KMS-11 (cell line): Measurements from ENCODE around the gene FAM81A.
A peak's percentile ranks its signal among the peaks of the same experiment; 100 is the strongest.

Experiments used
- H2AFZ ChIP-seq: fragments of 200-600 bp; sonication (generic); 2 replicates; pipeline ENCODE4 v1.6.1; 2016; ENCODE audit warnings: antibody characterized with exemption, mixed run types, low read depth
- H3K27ac ChIP-seq: fragments of 200-600 bp; sonication (generic); 2 replicates; pipeline ENCODE4 v1.6.1; 2016; ENCODE audit warnings: mild to moderate bottlenecking, mixed run types
- H3K27me3 ChIP-seq: fragments of 200-600 bp; sonication (generic); 2 replicates; pipeline ENCODE4 v1.6.1; 2017; ENCODE audit warnings: mild to moderate bottlenecking, low read depth, mixed run types, moderate library complexity; ENCODE audit not compliant: insufficient read depth
- H3K36me3 ChIP-seq: fragments of 200-600 bp; sonication (generic); 2 replicates; pipeline ENCODE4 v1.6.1; 2017; ENCODE audit warnings: mild to moderate bottlenecking, mixed run types; ENCODE audit not compliant: insufficient read depth
- H3K4me1 ChIP-seq: fragments of 200-600 bp; sonication (generic); 2 replicates; pipeline ENCODE4 v1.6.1; 2016; ENCODE audit warnings: mild to moderate bottlenecking, low read depth, mixed run types; ENCODE audit not compliant: poor library complexity, severe bottlenecking
- H3K4me2 ChIP-seq: fragments of 200-600 bp; sonication (generic); 2 replicates; pipeline ENCODE4 v1.7.0; 2016; ENCODE audit warnings: mild to moderate bottlenecking, mixed run types
- H3K4me3 ChIP-seq: fragments of 200-600 bp; sonication (generic); IDR thresholded peaks from 2 replicates; pipeline ENCODE4 v1.6.1; 2017; ENCODE audit warnings: low read depth, low read length, mixed read lengths; ENCODE audit not compliant: insufficient read depth
- H3K79me2 ChIP-seq: fragments of 200-600 bp; sonication (generic); 2 replicates; pipeline ENCODE4 v1.6.1; 2016; ENCODE audit warnings: low read depth, mixed run types; ENCODE audit not compliant: insufficient read depth
- H3K9ac ChIP-seq: fragments of 200-600 bp; sonication (generic); 2 replicates; pipeline ENCODE4 v1.6.1; 2016; ENCODE audit warnings: mild to moderate bottlenecking, mixed run types
- H4K20me1 ChIP-seq: fragments of 200-600 bp; sonication (generic); 2 replicates; pipeline ENCODE4 v1.6.1; 2016; ENCODE audit warnings: mild to moderate bottlenecking, mixed run types; ENCODE audit not compliant: insufficient read depth
- TF ChIP-seq, protein P1 (sequence below): fragments of 200-600 bp; sonication (generic); conservative IDR thresholded peaks from 2 replicates; pipeline ENCODE4 v1.6.1; 2017; ENCODE audit warnings: low read depth, mild to moderate bottlenecking, antibody characterized with exemption, low read length, moderate library complexity, mixed read lengths

Gene FAM81A

DNA sequence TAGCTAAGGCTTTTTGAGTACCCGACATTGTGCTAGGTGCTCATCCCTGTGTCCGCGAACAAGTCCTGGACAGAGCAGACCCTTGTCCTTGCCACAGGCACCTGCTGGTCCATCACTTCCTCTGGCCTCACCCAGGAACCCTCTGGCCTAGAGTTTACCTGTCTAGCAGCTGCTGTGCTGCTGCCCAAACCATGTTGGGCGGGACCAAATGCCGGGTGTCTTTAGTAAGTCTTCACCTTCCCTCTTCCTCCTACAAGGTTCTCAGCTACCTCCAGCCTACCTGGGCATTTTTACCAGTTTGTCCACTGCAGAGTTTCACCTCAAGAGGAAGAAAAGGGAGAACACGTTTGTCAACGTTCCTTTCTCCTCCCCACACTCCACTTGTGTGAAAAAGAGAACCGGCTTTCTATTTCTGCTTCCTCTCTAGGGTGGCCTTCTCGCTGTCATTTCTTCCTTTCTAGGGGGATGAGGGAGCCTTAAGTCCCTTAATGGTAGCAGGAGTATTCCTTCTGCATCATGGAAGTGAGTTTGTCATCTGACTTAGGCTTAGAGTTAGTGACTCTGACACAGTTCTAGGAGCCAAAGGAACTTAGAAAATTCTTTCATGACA, 93.2 kb downstream of the FAM81A start:
- Histone ChIP-seq H2AFZ (no peak overlapping the region), H3K4me2 (no peak overlapping the region), H3K4me1 (peaks cover 12% of the 10 kb centered on the region)

DNA sequence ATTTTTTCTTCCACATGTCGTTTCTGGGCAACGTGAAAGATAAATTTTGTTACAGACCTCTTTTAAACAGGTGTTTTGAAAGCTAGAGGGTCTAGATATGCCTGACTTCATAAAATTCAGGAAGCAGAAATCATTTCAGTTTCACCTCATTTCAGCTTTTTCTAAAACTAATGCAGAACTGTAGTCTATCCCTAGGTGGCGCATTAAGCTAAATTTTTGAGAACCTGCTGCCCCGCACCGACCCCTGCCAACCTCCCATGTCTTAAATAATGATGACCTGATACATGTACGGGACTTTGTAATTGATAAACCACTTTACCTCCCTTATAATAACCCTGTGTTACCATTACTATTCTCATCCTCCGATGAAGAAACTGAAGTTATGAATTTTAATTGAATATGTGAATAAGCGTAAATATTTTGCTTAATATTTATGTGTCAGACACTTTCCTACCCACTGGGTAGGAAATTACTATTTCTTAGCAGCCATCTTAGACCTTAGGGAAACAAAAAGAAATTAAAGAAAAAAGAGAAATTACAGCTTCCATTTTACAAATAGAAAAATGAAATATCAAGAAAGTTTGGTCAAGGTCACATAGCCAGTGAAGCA, 94.9 kb downstream of the FAM81A start:
- no peaks in the 10 kb centered on the region for H3K36me3 ChIP-seq
- H2AFZ ChIP-seq: peak overlapping the region; percentile 43; the same call in 1 of the 2 replicates
- H3K79me2 ChIP-seq: no peaks in the 10 kb centered on the region
- H3K27ac ChIP-seq: no peak overlapping the region
- peaks cover 12% of the 10 kb centered on the region for H3K4me1 ChIP-seq
- H3K4me3 ChIP-seq: no peak overlapping the region
- TF ChIP-seq, protein P1, sequence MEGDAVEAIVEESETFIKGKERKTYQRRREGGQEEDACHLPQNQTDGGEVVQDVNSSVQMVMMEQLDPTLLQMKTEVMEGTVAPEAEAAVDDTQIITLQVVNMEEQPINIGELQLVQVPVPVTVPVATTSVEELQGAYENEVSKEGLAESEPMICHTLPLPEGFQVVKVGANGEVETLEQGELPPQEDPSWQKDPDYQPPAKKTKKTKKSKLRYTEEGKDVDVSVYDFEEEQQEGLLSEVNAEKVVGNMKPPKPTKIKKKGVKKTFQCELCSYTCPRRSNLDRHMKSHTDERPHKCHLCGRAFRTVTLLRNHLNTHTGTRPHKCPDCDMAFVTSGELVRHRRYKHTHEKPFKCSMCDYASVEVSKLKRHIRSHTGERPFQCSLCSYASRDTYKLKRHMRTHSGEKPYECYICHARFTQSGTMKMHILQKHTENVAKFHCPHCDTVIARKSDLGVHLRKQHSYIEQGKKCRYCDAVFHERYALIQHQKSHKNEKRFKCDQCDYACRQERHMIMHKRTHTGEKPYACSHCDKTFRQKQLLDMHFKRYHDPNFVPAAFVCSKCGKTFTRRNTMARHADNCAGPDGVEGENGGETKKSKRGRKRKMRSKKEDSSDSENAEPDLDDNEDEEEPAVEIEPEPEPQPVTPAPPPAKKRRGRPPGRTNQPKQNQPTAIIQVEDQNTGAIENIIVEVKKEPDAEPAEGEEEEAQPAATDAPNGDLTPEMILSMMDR: peak; percentile 90
- H4K20me1 ChIP-seq: no peaks in the 10 kb centered on the region
- no peak overlapping the region for H3K9ac ChIP-seq
- no peaks in the 10 kb centered on the region for H3K27me3 ChIP-seq
- H3K4me2 ChIP-seq: peak overlapping the region; percentile 10

More for the DNA sequence above, 93.2 kb downstream of the FAM81A start:
- no peak overlapping the region for H3K9ac ChIP-seq
- H3K27ac ChIP-seq: no peak overlapping the region
- no peak overlapping the region for H3K4me3 ChIP-seq
- no peaks in the 10 kb centered on the region for H3K36me3 ChIP-seq
- TF ChIP-seq, protein P1: no peak
- H3K79me2 ChIP-seq: no peaks in the 10 kb centered on the region
- no peaks in the 10 kb centered on the region for H3K27me3 ChIP-seq
- no peaks in the 10 kb centered on the region for H4K20me1 ChIP-seq

DNA sequence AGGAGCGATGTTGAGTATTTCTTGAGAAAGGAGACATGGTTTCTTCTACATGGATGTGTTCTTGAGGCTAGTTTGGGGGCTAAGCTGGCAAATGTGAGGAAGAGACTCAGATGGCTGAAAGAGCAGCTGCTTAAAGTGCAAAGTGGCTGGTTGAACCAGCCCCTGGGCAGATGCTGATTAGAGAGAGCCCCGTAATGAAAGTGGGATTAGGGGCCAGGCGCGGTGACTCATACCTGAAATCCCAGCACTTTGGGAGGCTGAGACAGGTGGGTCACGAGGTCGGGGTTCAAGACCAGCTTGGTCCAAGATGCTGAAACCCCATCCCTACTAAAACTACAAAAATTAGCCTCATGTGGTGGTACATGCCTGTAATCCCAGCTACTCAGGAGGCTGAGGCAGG, 98.6 kb downstream of the FAM81A start:
- no peak overlapping the region for H3K27ac ChIP-seq
- no peak overlapping the region for H3K4me2 ChIP-seq
- peaks cover 9% of the 10 kb centered on the region for H3K4me1 ChIP-seq
- H4K20me1 ChIP-seq: no peaks in the 10 kb centered on the region
- no peaks in the 10 kb centered on the region for H3K36me3 ChIP-seq
- H2AFZ ChIP-seq: no peak overlapping the region
- H3K4me3 ChIP-seq: no peak overlapping the region
- H3K79me2 ChIP-seq: no peaks in the 10 kb centered on the region
- H3K27me3 ChIP-seq: no peaks in the 10 kb centered on the region
- H3K9ac ChIP-seq: no peak overlapping the region
- TF ChIP-seq, protein P1: no peak

DNA sequence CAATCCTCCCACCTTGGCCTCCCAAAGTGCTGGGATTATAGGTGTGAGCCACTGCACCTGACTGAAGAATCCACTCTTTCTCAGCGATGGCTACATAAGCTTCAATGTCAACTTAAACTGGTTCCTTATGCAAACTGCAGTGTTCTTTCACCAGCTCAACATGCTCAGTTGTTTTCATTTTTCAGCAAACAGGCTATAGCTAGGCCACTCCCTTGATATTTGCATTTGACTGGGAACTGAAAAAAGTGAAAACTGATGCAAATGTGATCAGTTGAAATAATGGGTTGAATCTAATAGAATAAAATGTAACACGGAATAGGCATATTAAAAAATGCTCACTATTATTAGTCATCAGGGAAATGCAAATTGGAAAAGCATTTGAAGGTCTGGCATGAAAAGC, 99.4 kb downstream of the FAM81A start:
- no peak overlapping the region for H3K4me2 ChIP-seq
- no peak overlapping the region for H3K27ac ChIP-seq
- peaks cover 7% of the 10 kb centered on the region for H3K4me1 ChIP-seq
- TF ChIP-seq, protein P1: no peak
- no peaks in the 10 kb centered on the region for H3K36me3 ChIP-seq
- no peak overlapping the region for H3K4me3 ChIP-seq
- no peak overlapping the region for H3K9ac ChIP-seq
- H4K20me1 ChIP-seq: no peaks in the 10 kb centered on the region
- H3K79me2 ChIP-seq: no peaks in the 10 kb centered on the region
- no peaks in the 10 kb centered on the region for H3K27me3 ChIP-seq
- no peak overlapping the region for H2AFZ ChIP-seq
